Measurements from ENCODE around the gene TMEM220. TPM values are rescaled to one million over a fixed set of nuclear protein-coding genes. Genes with fewer than 3 reads are reported as not detected.

Gene TMEM220
- total RNA-seq, 1 experiment from 2014 or later, result not detected

GRCh38 chr17:10761281-10761680, 31.5 kb upstream of the TMEM220 start:
- ChIA-PET RAD21 (ENCODE audit: low non-redundant PET in 1 of 2, low total read pairs in 2 of 2, uncharacterized antibody in 2 of 2, unreplicated experiment in 2 of 2) (no interaction called here), CTCF (no interaction called here)
- no peak for ATAC-seq

More at GRCh38 chr17:10761281-10761680, 31.5 kb upstream of the TMEM220 start:
- no peaks in the 10 kb centered on the region for H3K9me2 ChIP-seq (ENCODE audit: insufficient read depth)
- H4K20me1 ChIP-seq (ENCODE audit: insufficient read depth), result no peaks in the 10 kb centered on the region
- TF ChIP-seq SRF (IDR thresholded peaks at IDR 0.05; ENCODE audit: low read depth), result no peak
- no peak for TF ChIP-seq CBX3 (IDR thresholded peaks at IDR 0.05; ENCODE audit: low read depth)
- TF ChIP-seq RAD21 (IDR thresholded peaks at IDR 0.05; ENCODE audit: low read depth), result no peak
- no peak for TF ChIP-seq SP1 (IDR thresholded peaks at IDR 0.05; ENCODE audit: low read depth)
- TF ChIP-seq ZFX (IDR thresholded peaks at IDR 0.05), result no peak
- TF ChIP-seq TCF7L2 (IDR thresholded peaks at IDR 0.05; ENCODE audit: borderline replicate concordance, extremely low read depth, insufficient read depth, insufficient read length), result no peak
- TF ChIP-seq MAX (IDR thresholded peaks at IDR 0.05), result no peak
- no peak for TF ChIP-seq POLR2A (IDR thresholded peaks at IDR 0.05; ENCODE audit: borderline replicate concordance, extremely low read depth, insufficient read depth, insufficient read length)
- no peak for TF ChIP-seq YY1 (IDR thresholded peaks at IDR 0.05; ENCODE audit: extremely low read depth, insufficient replicate concordance, low read depth, low read length)
- no peak for TF ChIP-seq FOSL1 (IDR thresholded peaks at IDR 0.05; ENCODE audit: low read depth)
- no peak for TF ChIP-seq ZBTB33 (IDR thresholded peaks at IDR 0.05; ENCODE audit: extremely low read depth, insufficient replicate concordance, low read length)
- TF ChIP-seq ZNF274 (IDR thresholded peaks at IDR 0.05; ENCODE audit: low read depth, low read length), result no peak
- TF ChIP-seq JUND (IDR thresholded peaks at IDR 0.05), result no peak
- TF ChIP-seq EZH2 (IDR thresholded peaks at IDR 0.05), result no peak
- no peak overlapping the region for H3K9ac ChIP-seq (ENCODE audit: low read length)
- no TSS peak for BruUV-seq (replicated peaks)
- no peaks in the 10 kb centered on the region for H3K9me3 ChIP-seq (ENCODE audit: control insufficient read depth in 1 of 2, insufficient read depth in 1 of 2, low read depth in 1 of 2, low read length in 2 of 2)
- no peak overlapping the region for H3K27ac ChIP-seq (ENCODE audit: low read depth, low read length)
- no peaks in the 10 kb centered on the region for H3K79me2 ChIP-seq (ENCODE audit: insufficient read depth, low read length)
- H2AFZ ChIP-seq (ENCODE audit: low read depth, low read length, poor library complexity, severe bottlenecking), result no peak overlapping the region
- H3K4me1 ChIP-seq (ENCODE audit: control insufficient read depth in 1 of 2, insufficient read depth in 2 of 2, low read length in 2 of 2), result no peaks in the 10 kb centered on the region
- no peaks in the 10 kb centered on the region for H3K36me3 ChIP-seq (ENCODE audit: control insufficient read depth in 1 of 2, insufficient read depth in 2 of 2, low read length in 2 of 2)
- no peak overlapping the region for H3K4me2 ChIP-seq (ENCODE audit: low read length)
- H3K27me3 ChIP-seq (ENCODE audit: insufficient read depth, low read length), result no peaks in the 10 kb centered on the region
- no peak overlapping the region for H3K4me3 ChIP-seq (replicated peaks in 1 of 2; ENCODE audit: low read depth in 1 of 2, low read length in 2 of 2)
- POLR2A ChIA-PET, result no interaction called here
- DNase-seq (ENCODE audit: low read depth, low spot score), result no peak
- intact Hi-C loops (cut with micrococcal nuclease), result no loop called here
